Measurements from ENCODE around the gene MVP. TPM values are rescaled to one million over a fixed set of nuclear protein-coding genes. Genes with fewer than 3 reads are reported as not detected.

MVP gene
- total RNA-seq, 1 experiment from 2014 or later: 27.3 TPM

DNA sequence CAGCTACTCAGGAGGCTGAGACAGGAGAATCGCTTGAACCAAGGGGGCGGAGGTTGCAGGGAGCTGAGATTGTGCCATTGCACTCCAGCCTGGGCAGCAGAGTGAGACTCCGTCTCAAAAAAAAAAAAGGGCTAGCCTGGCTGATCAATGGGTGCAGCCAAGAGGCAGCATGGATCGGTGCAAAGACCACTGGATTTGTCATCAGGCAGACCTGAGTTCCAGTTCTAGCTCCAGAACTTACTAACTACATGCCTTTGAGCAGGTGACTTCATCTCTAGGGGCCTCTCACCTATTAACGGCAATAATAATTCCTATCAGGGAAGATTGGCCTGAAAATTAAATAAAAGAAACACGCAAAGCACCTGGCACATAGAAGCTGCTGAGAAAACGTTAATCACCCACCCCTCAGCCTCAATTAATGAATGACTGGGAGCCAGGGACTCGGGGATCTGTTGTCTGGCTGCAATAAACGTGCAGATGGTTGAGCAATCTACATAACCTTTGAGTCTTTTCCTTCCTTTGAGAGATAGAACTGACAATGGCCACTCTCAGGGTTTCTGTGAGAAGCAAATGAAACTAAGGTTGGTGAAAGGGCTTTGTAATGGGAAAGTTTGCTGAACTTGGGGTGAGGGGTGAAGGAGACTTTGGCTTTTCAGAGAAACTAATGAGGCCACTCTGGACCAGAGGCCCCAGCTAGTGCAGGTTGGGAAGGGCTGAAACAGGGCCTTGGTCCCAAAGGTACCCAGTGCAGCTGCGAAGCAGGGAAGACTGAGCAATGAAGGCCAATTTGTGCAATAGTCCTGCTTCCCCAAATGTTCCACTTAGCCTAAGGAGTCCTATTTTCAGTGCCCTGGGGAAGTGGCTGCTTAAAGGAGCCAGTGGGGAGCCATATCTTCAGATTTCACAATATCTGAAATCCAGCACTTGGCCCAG, 71.5 kb downstream of the MVP start:
- no peak overlapping the region for H3K9ac ChIP-seq (ENCODE audit: low read length)
- no peak for ATAC-seq
- H3K79me2 ChIP-seq (ENCODE audit: low read length): no peaks in the 10 kb centered on the region
- no peak overlapping the region for H3K27ac ChIP-seq (ENCODE audit: low read length)
- H3K9me2 ChIP-seq (replicated peaks; ENCODE audit: low read length): no peaks in the 10 kb centered on the region
- ChIA-PET POLR2A (ENCODE audit: unreplicated experiment) (no interaction called here), CTCF (no interaction called here)
- H3K27me3 ChIP-seq (ENCODE audit: low read length): no peaks in the 10 kb centered on the region
- DNase-seq: no peak
- no peaks in the 10 kb centered on the region for H3F3A ChIP-seq (ENCODE audit: low read length, unreplicated experiment)
- no peaks in the 10 kb centered on the region for H4K20me1 ChIP-seq (ENCODE audit: low read length)
- intact Hi-C loops (cut with micrococcal nuclease): no loop called here
- TF ChIP-seq, protein P1, sequence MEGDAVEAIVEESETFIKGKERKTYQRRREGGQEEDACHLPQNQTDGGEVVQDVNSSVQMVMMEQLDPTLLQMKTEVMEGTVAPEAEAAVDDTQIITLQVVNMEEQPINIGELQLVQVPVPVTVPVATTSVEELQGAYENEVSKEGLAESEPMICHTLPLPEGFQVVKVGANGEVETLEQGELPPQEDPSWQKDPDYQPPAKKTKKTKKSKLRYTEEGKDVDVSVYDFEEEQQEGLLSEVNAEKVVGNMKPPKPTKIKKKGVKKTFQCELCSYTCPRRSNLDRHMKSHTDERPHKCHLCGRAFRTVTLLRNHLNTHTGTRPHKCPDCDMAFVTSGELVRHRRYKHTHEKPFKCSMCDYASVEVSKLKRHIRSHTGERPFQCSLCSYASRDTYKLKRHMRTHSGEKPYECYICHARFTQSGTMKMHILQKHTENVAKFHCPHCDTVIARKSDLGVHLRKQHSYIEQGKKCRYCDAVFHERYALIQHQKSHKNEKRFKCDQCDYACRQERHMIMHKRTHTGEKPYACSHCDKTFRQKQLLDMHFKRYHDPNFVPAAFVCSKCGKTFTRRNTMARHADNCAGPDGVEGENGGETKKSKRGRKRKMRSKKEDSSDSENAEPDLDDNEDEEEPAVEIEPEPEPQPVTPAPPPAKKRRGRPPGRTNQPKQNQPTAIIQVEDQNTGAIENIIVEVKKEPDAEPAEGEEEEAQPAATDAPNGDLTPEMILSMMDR (conservative IDR thresholded peaks at IDR 0.05; ENCODE audit: low read depth, low read length): no peak
- no peak for TF ChIP-seq EZH2phosphoT487 (IDR thresholded peaks at IDR 0.05; ENCODE audit: borderline replicate concordance, low read length)
- TF ChIP-seq EZH2 (IDR thresholded peaks at IDR 0.05; ENCODE audit: low read length, unreplicated experiment): no peak
- no peak overlapping the region for H3K4me3 ChIP-seq (ENCODE audit: low read length)
- no peaks in the 10 kb centered on the region for H3K4me1 ChIP-seq (ENCODE audit: insufficient read depth, low read length)
- H3K9me3 ChIP-seq (ENCODE audit: low read length): no peaks in the 10 kb centered on the region
- H3K4me2 ChIP-seq (ENCODE audit: low read length): no peak overlapping the region
- BruUV-seq (replicated peaks): no TSS peak
- no peaks in the 10 kb centered on the region for H3K36me3 ChIP-seq (ENCODE audit: low read depth, low read length)
- no peak overlapping the region for H2AFZ ChIP-seq (ENCODE audit: low read length)

DNA sequence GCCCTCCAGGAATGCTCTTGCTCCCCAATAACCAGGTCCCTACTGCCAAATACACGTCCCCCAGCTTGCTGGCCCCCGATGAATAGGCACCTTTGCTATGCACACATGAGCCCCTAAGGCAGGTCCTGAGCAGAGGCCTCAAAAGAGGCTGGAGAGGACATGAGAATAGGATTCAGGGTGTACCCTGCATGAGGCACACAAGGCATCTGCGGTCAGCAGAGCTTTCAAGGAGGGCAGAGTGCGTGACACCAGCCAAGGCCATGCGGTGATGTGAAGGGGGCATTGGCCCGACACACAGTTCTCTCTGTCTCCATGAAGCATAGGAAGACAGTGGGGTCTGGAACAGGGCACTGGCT, 72.2 kb downstream of the MVP start:
- Histone ChIP-seq H3K4me2 (ENCODE audit: low read length) (no peak overlapping the region), H3K9me3 (ENCODE audit: low read length) (no peaks in the 10 kb centered on the region), H3K27ac (ENCODE audit: low read length) (no peak overlapping the region), H3F3A (ENCODE audit: low read length, unreplicated experiment) (no peaks in the 10 kb centered on the region), H3K36me3 (ENCODE audit: low read depth, low read length) (no peaks in the 10 kb centered on the region), H2AFZ (ENCODE audit: low read length) (no peak overlapping the region), H3K9ac (ENCODE audit: low read length) (no peak overlapping the region), H3K4me3 (ENCODE audit: low read length) (no peak overlapping the region), H3K79me2 (ENCODE audit: low read length) (no peaks in the 10 kb centered on the region), H4K20me1 (ENCODE audit: low read length) (no peaks in the 10 kb centered on the region), H3K27me3 (ENCODE audit: low read length) (no peaks in the 10 kb centered on the region), H3K4me1 (ENCODE audit: insufficient read depth, low read length) (no peaks in the 10 kb centered on the region), H3K9me2 (replicated peaks; ENCODE audit: low read length) (no peaks in the 10 kb centered on the region)
- no peak for DNase-seq
- BruUV-seq (replicated peaks): no TSS peak
- ChIA-PET POLR2A (ENCODE audit: unreplicated experiment) (no interaction called here), CTCF (no interaction called here)
- ATAC-seq: no peak
- intact Hi-C loops (cut with micrococcal nuclease): no loop called here
- TF ChIP-seq, protein P1 (conservative IDR thresholded peaks at IDR 0.05; ENCODE audit: low read depth, low read length): no peak
- TF ChIP-seq EZH2 (IDR thresholded peaks at IDR 0.05; ENCODE audit: low read length, unreplicated experiment): no peak
- TF ChIP-seq EZH2phosphoT487 (IDR thresholded peaks at IDR 0.05; ENCODE audit: borderline replicate concordance, low read length): no peak

DNA sequence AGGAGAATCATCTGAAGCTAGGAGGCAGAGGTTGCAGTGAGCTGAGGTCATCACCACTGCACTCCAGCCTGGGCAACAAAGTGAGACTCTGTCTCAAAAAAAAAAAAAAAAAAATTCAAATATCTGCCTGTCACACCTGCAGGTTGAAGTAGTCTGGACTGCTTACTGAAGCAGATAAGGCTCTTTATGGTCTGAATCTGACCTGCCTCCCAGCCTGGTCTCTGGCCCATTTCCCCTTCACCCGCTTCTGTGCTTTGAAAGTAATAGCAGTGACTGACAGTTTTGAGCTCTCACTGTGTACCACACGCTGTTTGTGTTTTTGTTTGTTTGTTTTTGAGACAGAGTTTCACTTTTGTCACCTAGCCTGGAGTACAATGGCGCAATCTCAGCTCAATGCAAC, 73.3 kb downstream of the MVP start:
- no peak overlapping the region for H2AFZ ChIP-seq (ENCODE audit: low read length)
- no peaks in the 10 kb centered on the region for H3K79me2 ChIP-seq (ENCODE audit: low read length)
- DNase-seq: no peak
- H3K9me3 ChIP-seq (ENCODE audit: low read length): no peaks in the 10 kb centered on the region
- no TSS peak for BruUV-seq (replicated peaks)
- no peaks in the 10 kb centered on the region for H3K9me2 ChIP-seq (replicated peaks; ENCODE audit: low read length)
- no peak for ATAC-seq
- no peaks in the 10 kb centered on the region for H3F3A ChIP-seq (ENCODE audit: low read length, unreplicated experiment)
- no peaks in the 10 kb centered on the region for H3K36me3 ChIP-seq (ENCODE audit: low read depth, low read length)
- ChIA-PET POLR2A (ENCODE audit: unreplicated experiment) (no interaction called here), CTCF (no interaction called here)
- TF ChIP-seq, protein P1 (conservative IDR thresholded peaks at IDR 0.05; ENCODE audit: low read depth, low read length): no peak
- TF ChIP-seq EZH2phosphoT487 (IDR thresholded peaks at IDR 0.05; ENCODE audit: borderline replicate concordance, low read length): no peak
- TF ChIP-seq EZH2 (IDR thresholded peaks at IDR 0.05; ENCODE audit: low read length, unreplicated experiment): no peak
- H3K9ac ChIP-seq (ENCODE audit: low read length): no peak overlapping the region
- H3K27ac ChIP-seq (ENCODE audit: low read length): no peak overlapping the region
- intact Hi-C loops (cut with micrococcal nuclease): no loop called here
- no peak overlapping the region for H3K4me2 ChIP-seq (ENCODE audit: low read length)
- H3K27me3 ChIP-seq (ENCODE audit: low read length): no peaks in the 10 kb centered on the region
- H4K20me1 ChIP-seq (ENCODE audit: low read length): no peaks in the 10 kb centered on the region
- 0 out of 2 replicates have a peak, but pooled peaks cover under 1% of the 10 kb centered on the region for H3K4me1 ChIP-seq (ENCODE audit: insufficient read depth, low read length)
- H3K4me3 ChIP-seq (ENCODE audit: low read length): no peak overlapping the region
